Hematopoietic multipotent progenitor cell (in vitro differentiated cells): Measurements from ENCODE around the gene MRPS6. TPM values are rescaled to one million over a fixed set of nuclear protein-coding genes. Genes with fewer than 3 reads are reported as not detected.

Experiments
- DNase-seq, 3 donors: peaks; one replicate each; pipeline ENCODE4 v3.0.0-alpha.2; 2011 to 2015; ENCODE audit warnings: low read depth in 2 of 3, low spot score in 2 of 3
- total RNA-seq: library from RNA; depleted of rRNA; stranded (reverse); fragments of >200 nt; gene quantifications from one replicate; pipeline ENCODE4 v1.2.3, GENCODE V29; 2012

MRPS6 gene
- total RNA-seq: 10.8 TPM

DNA sequence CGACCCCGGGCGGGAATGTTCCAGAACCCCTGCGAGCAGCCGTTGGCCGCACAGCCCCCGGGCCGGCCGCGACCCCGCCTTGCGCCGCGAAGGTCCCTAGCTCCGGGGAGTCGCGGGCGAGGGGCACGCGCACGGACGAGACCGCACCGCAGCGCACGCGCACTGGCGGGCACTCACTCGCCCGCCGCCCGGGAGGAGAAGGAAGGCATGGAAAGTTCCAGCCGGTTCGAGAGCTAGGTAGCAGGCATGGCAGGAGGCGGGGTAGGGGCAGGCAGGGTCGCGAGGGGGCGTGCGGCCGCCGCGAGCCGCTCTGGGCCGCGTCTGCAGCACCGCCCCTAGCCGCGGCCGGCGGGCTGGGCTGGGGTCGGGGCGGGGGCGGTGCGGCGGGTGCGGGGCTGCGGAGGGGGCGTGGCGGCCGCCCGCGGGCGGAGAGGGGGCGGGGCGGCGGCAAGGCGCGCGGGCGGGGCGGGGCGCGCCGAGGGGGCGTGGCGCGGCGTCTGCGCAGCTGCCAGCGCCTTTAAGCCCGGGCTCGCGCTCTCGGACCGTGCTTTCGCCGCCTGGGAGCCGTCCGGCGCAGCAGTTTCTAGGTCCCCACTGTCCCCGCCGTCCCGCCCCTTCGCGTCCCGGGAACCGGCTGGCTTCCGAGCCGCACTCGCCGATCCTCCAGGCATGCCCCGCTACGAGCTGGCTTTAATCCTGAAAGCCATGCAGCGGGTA, at the start of gene MRPS6, which contains the start of gene SLC5A3:
Gene MRPS6 (plus strand): TSS at position 547 of the 717 bp plus-strand sequence. CDS start 123 bp downstream, at position 670.
Gene SLC5A3 (plus strand): TSS at position 547 of the 717 bp plus-strand sequence. CDS start 21,621 bp downstream, outside the sequence.
- peak; percentile 60 to 84 (median 80) for DNase-seq

GRCh38 chr21:34023691-34024373, 49.5 kb upstream of the MRPS6 start:
- no peak for DNase-seq

GRCh38 chr21:34024374-34024693, 49.0 kb upstream of the MRPS6 start:
- no peak for DNase-seq

DNA sequence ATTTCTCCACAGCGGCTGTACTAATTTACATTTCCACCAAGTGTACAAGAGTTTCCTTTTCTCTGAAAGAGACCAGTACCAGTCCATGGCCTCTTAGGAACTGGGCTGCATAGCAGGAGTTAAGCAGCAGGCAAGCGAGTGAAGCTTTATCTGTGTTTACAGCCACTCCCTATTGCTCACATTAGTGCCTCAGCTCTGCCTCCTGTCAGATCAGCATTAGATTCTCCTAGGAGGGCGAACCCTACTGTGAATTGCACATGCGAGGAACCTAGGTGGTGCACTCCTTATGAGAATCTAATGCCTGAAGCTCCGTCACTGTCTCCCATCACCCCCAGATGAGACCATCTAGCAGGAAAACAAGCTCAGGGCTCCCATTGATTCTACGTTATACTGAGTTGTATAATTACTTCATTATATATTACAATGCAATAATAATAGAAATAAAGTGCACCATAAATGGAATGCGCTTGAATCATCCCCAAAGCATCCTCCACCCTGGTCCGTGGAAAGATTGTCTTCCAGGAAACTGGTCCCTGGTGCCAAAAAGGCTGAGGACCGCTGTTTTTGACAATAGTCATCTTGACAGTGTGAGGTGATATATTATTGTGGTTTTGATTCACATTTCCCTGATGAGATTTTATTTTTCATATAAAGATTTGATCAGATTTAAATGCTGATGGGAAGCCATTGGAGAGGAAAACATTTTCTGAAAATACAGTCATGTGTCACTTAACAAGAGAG, 45.5 kb upstream of the MRPS6 start:
- DNase-seq: no peak

- peak; percentile 36 to 46 (median 46) for DNase-seq
Observed at GRCh38 chr21:34029743-34030528, 43.4 kb upstream of the MRPS6 start.

DNA sequence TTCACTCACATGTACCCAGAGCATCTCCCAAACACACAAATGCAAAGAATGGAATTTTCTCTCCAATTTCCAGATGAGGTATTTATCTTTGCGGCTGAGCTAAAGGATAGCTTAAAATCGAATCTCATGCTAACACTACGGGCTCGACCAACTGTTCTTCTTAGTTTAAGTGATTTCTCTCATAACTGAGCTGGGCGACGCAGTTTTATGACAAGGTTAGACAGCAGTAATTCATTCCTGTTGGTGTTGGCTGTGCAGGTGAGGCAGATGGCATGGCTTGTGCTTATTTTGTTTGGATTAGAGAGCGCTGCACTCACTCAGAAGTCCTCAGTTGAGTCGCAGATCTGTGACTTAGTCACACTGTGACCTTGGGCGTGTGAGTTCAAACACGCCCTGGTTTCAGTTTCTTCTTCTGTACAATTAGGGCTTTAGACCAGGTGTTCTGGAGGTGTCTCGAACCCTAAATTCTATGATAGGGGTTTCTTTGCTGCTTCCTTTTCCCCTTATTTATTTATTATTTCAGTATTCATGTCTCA, 41.5 kb upstream of the MRPS6 start:
- no peak for DNase-seq

GRCh38 chr21:34034369-34035014, 38.9 kb upstream of the MRPS6 start:
- DNase-seq: no peak

GRCh38 chr21:34035619-34036354, 37.6 kb upstream of the MRPS6 start:
- no peak for DNase-seq

- no peak for DNase-seq
Observed at GRCh38 chr21:34037009-34037795, 36.2 kb upstream of the MRPS6 start.

DNA sequence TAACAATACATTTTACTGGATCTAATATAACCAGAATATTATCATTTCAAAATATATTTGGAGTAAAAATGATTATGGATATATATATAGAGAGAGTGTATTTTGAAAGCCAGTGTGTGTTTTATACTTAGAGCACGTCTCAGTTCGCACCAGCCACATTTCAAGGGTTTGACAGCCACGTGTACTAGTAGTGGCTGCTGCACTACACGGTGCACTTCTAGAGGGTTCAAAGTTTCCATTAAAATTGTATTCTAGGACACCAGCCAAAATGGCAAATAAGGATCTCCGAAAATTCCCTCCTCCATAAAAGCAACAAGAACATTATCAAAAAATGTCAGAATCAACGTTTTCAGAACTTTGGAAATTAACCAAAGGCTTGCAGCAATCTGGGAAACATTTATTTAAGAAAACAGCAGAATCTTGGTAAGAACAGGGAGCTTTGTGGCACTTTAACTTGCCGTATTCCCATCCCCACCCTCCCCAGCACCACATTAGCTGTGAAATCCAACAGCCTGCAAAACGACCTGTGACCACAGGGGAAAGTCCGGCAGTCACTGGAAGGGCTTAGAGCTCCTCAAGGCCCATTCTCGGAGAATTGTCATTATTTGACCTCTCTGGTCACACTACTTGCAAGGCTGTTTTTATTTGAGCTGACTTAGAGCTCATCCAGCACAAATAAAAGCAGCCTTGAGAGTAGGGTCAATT, 33.5 kb upstream of the MRPS6 start:
- no peak for DNase-seq

DNA sequence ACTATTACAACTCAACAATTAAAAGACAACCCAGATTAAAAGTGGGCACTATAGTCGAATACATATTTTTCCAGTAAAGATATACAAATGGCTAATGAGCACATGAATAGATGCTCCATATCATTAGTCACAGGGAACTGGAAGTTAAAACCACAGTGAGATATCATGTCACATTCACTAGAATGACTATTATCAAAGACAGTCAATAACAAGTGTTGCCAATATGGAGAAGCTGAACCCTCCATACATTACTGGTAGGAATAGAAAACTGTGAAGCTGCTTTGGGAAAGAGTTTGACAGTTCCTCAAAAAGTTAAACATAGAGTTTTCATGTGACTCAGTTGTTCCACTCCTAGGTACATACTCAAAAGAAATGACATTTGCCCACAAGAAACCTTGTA, 30.6 kb upstream of the MRPS6 start:
- DNase-seq: no peak

DNA sequence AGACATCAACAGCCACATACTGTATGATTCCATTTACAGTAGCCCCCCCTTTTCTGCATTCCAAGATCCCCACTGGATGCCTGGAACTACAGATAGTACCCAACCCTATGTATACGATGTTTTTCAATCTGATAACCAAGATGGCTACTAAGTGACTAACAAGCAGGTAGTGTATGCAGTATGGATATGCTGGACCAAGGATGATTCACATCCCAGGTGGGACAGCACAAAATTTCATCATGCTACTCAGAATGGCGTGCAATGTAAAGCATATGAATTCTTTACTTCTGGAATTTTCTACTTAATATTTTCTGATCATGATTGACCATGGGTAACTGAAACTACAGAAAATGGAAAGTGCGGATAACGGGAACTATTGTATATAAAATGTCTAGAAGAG, 30.0 kb upstream of the MRPS6 start:
- DNase-seq: no peak

GRCh38 chr21:34046917-34047316, 26.5 kb upstream of the MRPS6 start:
- no peak for DNase-seq

DNA sequence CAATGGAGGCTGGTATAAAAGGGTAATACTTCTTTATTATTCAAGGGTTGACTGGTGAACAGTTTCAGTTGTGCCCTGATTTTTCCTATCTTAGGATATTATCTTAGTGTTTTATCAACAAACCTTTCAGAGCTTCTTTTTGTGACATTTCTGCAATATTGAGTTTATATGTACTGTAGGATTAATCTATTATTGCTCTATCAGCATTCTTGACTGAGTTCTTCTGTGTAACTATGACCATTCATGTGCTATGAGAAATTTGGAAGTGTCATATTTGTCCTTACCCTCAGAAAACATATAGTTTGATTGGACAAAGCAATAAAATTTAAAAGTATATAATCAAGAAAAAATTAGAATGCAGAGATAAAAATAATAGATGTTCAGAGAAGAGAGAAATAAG, 25.5 kb upstream of the MRPS6 start:
- no peak for DNase-seq

DNA sequence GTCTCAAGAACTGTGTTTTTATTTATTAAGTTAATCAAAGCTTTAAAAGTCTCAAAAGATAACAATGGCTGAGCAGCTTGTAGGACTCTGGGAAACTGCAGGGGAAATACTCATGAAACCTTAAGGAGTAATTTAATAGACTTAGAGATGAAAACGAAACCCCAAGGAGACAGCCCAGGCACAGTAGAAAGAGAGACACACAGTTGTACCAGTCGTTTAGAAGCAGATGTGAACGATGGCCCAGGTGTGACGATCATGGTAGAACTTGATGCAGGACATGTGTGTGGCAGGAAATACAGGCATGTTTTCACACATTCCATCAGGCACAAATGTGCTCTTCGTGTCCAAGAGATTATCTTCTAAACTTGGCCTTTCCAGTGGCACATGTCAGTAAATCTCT, 21.2 kb upstream of the MRPS6 start:
- DNase-seq: no peak

GRCh38 chr21:34054259-34054658, 19.1 kb upstream of the MRPS6 start:
- DNase-seq: no peak

DNA sequence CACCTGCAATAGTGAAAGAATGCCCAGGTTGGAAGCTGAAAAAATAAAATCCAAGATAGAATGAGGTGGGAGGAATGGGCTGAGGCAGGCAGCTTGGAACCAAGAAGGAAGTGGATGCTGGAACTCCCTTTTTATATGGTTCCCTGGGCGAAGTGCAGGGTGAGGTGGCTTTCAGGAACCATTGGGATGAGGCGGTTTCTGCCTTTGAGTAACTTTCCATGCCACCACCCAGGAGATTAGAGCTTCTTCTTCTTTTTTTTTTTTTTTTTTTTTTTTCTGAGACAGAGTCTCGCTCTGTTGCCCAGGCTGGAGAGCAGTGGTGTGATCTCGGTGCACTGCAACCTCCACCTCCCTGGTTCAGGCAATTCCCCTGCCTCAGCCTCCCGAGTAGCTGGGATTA, 17.8 kb upstream of the MRPS6 start:
- DNase-seq: no peak

- no peak for DNase-seq
Observed at GRCh38 chr21:34061983-34062382, 11.4 kb upstream of the MRPS6 start.
